Kidney epithelial cell (primary cell): ENCODE results near the gene ECSIT. TPM values are rescaled to one million over a fixed set of nuclear protein-coding genes. Genes with fewer than 3 reads are reported as not detected.

Source experiments
- DNase-seq: peaks from one replicate; pipeline ENCODE4 v3.0.0-alpha.2; 2010; ENCODE audit warnings: low read depth
- H3K27me3 ChIP-seq: 2 replicates; pipeline ENCODE4 v1.6.0; 2011; ENCODE audit warnings: low read length; ENCODE audit not compliant: control insufficient read depth, insufficient read depth
- H3K36me3 ChIP-seq: 2 replicates; pipeline ENCODE4 v1.5.1; 2011; ENCODE audit warnings: low read length; ENCODE audit not compliant: control insufficient read depth, insufficient read depth
- H3K4me3 ChIP-seq: 2 replicates; pipeline ENCODE4 v1.5.1; 2011; ENCODE audit warnings: low read depth, mild to moderate bottlenecking, control low read depth, low read length
- CTCF ChIP-seq: IDR thresholded peaks from 2 replicates; pipeline ENCODE4 v1.5.1; 2011; ENCODE audit warnings: mild to moderate bottlenecking, moderate library complexity, low read length, control low read depth, inconsistent platforms; ENCODE audit not compliant: insufficient read depth, poor library complexity, severe bottlenecking
- total RNA-seq: library from RNA; depleted of rRNA; stranded (reverse); fragments of >200 nt; gene quantifications from 2 replicates; pipeline ENCODE4 v1.2.3, GENCODE V29; 2015

Gene ECSIT
- total RNA-seq, 1 donor from 2014 or later: 37.4 TPM

- Histone ChIP-seq H3K4me3 (no peak overlapping the region), H3K36me3 (peaks cover 1% of the 10 kb centered on the region), H3K27me3 (no peaks in the 10 kb centered on the region)
- no peak for DNase-seq
- TF ChIP-seq CTCF: no peak
Observed at GRCh38 chr19:11551603-11552235, 22.8 kb upstream of the ECSIT start.

GRCh38 chr19:11550265-11550664 is 21.3 kb upstream of the ECSIT start:
- H3K36me3 ChIP-seq: peaks cover 1% of the 10 kb centered on the region
- no peak for TF ChIP-seq CTCF
- H3K4me3 ChIP-seq: no peak overlapping the region
- DNase-seq: no peak
- H3K27me3 ChIP-seq: no peaks in the 10 kb centered on the region

GRCh38 chr19:11549386-11549953 is 20.5 kb upstream of the ECSIT start:
- DNase-seq: no peak
- Histone ChIP-seq H3K27me3 (no peaks in the 10 kb centered on the region), H3K4me3 (no peak overlapping the region), H3K36me3 (peaks cover 1% of the 10 kb centered on the region)
- no peak for TF ChIP-seq CTCF

- no peak overlapping the region for H3K4me3 ChIP-seq
- no peaks in the 10 kb centered on the region for H3K27me3 ChIP-seq
- no peak for TF ChIP-seq CTCF
- no peak for DNase-seq
- no peaks in the 10 kb centered on the region for H3K36me3 ChIP-seq
Observed at GRCh38 chr19:11547929-11548700, 19.2 kb upstream of the ECSIT start.

- Histone ChIP-seq H3K4me3 (no peak overlapping the region), H3K36me3 (no peaks in the 10 kb centered on the region), H3K27me3 (peaks cover 5% of the 10 kb centered on the region)
- TF ChIP-seq CTCF: no peak
- no peak for DNase-seq
Observed at GRCh38 chr19:11541238-11541637, 12.3 kb upstream of the ECSIT start.
